GM10266 (cell line): ENCODE measurements around the gene NAPA.

Experiments used
- DNase-seq: peaks from one replicate; pipeline ENCODE4 v3.0.0; 2012; ENCODE audit errors: extremely low spot score
- TF ChIP-seq, protein P1 (sequence below): IDR thresholded peaks from 2 replicates; pipeline ENCODE4 v1.5.1; 2012; ENCODE audit warnings: mild to moderate bottlenecking, low read depth; ENCODE audit not compliant: control insufficient read depth, insufficient read depth; ENCODE audit errors: missing control alignments

Gene NAPA

DNA sequence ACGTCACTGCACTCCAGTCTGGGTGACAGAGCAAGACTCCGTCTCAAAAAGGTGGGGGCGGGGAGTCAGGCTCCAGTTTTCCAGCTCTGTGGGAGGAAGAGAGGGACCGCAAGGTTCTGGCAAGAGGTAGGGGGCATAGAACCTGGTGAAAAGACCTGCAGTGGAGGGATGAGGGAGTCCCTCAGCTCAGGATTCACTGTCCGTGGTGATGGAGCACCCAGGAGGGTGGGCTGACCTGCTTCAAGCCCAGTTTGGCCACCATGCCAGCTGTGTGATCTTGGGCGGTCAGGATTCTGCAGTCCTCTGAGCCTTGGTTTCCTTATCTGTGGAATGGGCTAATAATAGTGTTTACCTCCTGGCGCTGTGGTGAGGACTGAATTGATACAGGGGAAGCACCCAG, 64.4 kb downstream of the NAPA start:
- TF ChIP-seq, protein P1, sequence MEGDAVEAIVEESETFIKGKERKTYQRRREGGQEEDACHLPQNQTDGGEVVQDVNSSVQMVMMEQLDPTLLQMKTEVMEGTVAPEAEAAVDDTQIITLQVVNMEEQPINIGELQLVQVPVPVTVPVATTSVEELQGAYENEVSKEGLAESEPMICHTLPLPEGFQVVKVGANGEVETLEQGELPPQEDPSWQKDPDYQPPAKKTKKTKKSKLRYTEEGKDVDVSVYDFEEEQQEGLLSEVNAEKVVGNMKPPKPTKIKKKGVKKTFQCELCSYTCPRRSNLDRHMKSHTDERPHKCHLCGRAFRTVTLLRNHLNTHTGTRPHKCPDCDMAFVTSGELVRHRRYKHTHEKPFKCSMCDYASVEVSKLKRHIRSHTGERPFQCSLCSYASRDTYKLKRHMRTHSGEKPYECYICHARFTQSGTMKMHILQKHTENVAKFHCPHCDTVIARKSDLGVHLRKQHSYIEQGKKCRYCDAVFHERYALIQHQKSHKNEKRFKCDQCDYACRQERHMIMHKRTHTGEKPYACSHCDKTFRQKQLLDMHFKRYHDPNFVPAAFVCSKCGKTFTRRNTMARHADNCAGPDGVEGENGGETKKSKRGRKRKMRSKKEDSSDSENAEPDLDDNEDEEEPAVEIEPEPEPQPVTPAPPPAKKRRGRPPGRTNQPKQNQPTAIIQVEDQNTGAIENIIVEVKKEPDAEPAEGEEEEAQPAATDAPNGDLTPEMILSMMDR: no peak
- no peak for DNase-seq

DNA sequence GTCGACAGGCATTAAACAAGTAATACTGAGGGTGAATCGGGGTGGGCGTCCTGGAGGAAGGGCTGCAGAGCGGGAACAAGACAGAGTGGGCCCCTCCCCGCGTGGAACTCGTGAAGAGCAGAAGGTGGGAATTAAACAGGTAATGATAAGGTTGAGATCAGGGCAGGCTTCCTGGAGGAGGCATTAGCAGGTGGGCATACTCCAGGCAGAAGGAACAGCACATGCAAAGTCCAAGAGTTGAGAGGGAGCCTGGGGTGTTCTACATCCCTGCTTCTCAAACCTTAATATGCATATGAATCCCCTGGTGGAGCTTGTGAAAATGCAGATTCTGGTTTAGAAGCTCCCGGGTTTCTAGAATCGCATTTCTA, 66.5 kb downstream of the NAPA start:
- TF ChIP-seq, protein P1: no peak
- DNase-seq: no peak

DNA sequence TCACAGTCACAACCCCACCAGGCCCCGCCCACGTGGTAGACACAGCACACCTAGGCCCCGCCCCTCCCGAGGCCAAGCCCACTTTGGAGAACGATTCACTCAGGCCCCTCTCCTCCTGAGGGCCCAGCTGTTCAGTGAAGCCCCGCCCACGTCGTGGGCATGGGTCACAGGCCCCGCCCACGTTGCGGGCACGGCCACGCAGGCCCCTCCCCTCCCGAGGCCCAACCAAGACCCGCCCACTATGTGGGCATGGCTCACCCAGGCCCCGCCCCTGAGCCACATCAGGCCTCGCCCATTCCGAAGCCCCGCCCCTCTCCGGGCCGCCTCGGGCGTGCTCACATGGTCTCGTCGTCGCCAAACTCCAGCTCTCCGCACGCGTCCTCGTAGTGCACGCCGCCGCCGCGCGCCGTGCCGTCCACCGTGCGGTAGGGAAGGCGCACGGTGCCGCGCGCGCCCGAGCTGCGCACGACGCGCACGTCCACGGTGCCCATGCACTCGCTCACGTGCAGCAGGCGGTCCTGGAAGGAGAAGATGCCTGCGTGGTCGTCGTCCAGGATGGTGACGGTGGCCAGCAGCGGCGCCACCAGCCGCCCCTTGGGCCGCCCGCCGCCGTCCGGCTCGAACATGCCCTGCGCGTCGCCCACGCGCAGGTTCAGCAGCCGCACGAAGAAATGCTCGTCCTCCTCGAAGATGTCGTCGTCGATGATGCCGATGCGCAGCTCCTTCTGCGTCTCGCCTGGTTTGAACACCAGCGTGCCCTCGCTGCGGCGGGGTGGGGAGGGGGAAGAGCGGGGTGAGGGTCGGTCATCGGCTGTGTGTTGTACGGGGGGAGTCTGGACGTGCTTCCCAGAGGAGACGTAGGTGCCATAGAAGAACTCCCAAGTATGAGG, 67.1 kb downstream of the NAPA start:
- TF ChIP-seq, protein P1: no peak
- peak; percentile 75 for DNase-seq

DNA sequence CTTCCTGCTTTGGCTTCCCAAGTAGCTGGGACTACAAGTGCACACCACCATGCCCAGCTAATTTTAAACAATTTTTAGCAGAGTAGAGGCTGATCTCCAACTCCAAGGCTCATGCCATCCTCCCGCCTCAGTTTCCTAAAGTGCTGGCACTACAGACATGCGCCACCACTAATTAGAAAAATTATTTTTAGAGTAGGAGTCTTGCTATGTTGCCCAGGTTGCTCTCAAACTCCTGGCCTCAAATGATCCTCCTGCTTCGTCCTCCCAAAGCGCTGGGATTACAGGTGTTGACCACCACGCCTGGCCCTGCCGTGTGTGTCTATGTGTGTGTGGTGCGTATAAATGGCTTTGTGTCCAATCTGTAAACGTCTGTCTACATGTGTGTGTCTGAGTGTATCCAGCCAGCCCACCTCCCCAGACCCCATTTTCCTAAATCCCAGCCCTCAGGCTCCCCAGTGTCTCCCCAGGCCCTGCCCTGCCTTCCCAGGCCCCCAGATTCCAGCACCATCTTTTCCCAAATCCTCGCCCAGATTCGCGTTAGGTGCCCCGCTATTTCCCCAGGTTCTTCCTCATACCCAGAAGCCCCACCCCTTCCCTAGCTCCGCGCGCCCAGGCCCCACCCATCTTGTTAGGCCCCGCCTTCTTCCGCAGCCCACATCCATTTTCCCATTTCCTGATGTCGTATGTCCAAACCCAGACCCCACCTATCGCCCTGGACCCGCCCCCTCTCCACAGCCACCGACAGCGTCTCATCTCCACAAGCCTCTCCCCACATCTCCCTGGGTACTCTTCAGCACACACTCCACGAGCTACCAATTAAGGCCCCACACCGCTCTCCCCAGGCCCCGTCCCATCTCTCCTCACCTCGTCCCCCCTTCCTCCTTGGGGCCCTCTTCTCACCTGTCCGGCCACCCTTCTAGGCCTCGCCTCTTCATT, 68.1 kb downstream of the NAPA start:
- DNase-seq: no peak
- TF ChIP-seq, protein P1: no peak

DNA sequence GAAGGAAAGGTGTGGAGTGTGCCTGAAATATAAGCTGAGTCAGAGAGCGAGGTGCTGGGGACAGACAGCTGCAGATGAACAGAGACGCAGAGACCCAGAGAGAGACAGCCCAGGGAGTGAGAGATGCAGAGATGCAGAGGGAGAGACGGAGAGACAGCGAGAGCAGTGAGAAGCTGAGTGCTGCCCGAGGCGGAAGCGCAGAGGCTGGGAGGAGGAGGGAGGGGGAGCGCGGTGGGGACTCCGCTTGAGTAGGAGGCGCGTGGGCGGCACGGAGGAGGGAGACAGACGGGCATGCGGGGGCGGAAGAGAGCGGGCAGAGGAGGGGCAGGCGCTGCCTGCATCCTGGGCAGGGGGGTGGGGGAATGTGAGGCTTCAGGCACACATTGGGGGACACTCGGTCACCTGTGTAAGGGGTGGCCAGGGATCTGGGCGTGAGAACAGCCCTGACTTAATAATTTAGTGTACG, 68.9 kb downstream of the NAPA start:
- DNase-seq: no peak
- TF ChIP-seq, protein P1: no peak

DNA sequence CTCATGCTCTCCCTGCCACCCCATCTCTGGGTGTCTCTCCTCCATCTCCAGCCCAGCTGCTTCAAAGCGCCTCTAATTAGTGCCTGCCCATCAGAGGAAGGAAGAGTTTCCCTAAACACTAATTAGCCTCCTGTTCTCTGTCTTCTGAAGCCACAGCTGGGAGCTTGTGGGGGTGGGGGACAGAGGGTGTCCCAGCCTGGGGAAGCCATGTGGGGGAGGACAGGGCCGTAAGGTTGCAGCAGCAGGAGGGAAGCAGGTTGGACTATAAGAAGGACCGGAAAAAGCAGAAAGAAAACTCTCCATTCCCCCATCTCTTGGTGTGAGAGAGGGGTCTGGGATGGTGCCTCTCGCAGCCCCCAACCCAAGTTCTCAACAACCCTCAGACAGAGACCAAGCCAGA, 69.3 kb downstream of the NAPA start:
- DNase-seq: no peak
- TF ChIP-seq, protein P1: no peak
